HepG2 (cell line): ENCODE data around the gene C19orf44. TPM values are rescaled to one million over a fixed set of nuclear protein-coding genes. Genes with fewer than 3 reads are reported as not detected.

Source experiments
- ATF6 ChIP-seq: sonication (generic); formaldehyde crosslinking; conservative IDR thresholded peaks from 2 replicates; pipeline ENCODE4 v1.4.0; 2020; ENCODE audit warnings: missing genetic modification reagents
- ELF3 ChIP-seq: IDR thresholded peaks from 2 replicates; pipeline ENCODE4 v1.6.1; 2016; ENCODE audit warnings: missing genetic modification reagents, missing compliant biosample characterization
- EZH2 ChIP-seq: conservative IDR thresholded peaks from 2 replicates; pipeline ENCODE4 v1.6.1; 2012; ENCODE audit warnings: mild to moderate bottlenecking, low read depth, low read length, moderate library complexity
- MBNL3 ChIP-seq: fragments of 250-450 bp; sonication (Bioruptor Pico); conservative IDR thresholded peaks from 2 replicates; pipeline ENCODE4 v1.8.0; 2022; ENCODE audit warnings: mild to moderate bottlenecking, inconsistent platforms
- NR2F1 ChIP-seq, 2 experiments: fragments of 450-650 bp in 1 of 2; formaldehyde crosslinking in 1 of 2; IDR thresholded peaks; 2 replicates each; pipeline versions ENCODE4 v1.5.0 to v1.6.1; 2016 to 2020; ENCODE audit warnings: mild to moderate bottlenecking in 1 of 2, missing compliant biosample characterization in 1 of 2, missing genetic modification reagents in 1 of 2, moderate library complexity in 1 of 2
- PAX8 ChIP-seq: sonication (generic); formaldehyde crosslinking; IDR thresholded peaks from 2 replicates; pipeline ENCODE4 v1.8.0; 2022; ENCODE audit warnings: mild to moderate bottlenecking, missing genetic modification reagents, borderline replicate concordance
- PBX2 ChIP-seq: IDR thresholded peaks from 2 replicates; pipeline ENCODE4 v1.6.1; 2016; ENCODE audit warnings: control low read depth
- POLR2G ChIP-seq: fragments of 200-400 bp; formaldehyde crosslinking; IDR thresholded peaks from 2 replicates; pipeline ENCODE4 v1.6.1; 2018; ENCODE audit warnings: mild to moderate bottlenecking, low read depth, low read length, moderate library complexity
- SMARCC2 ChIP-seq: fragments of 450-650 bp; IDR thresholded peaks from 2 replicates; pipeline ENCODE4 v1.6.1; 2017; ENCODE audit warnings: antibody characterized with exemption, mild to moderate bottlenecking
- SPEN ChIP-seq: sonication (generic); formaldehyde crosslinking; IDR thresholded peaks from 2 replicates; pipeline ENCODE4 v1.5.1; 2020; ENCODE audit warnings: low read depth, mild to moderate bottlenecking, missing genetic modification reagents
- STAT5B ChIP-seq: sonication (generic); formaldehyde crosslinking; IDR thresholded peaks from 2 replicates; pipeline ENCODE4 v1.4.0; 2020; ENCODE audit warnings: missing genetic modification reagents
- ZKSCAN8 ChIP-seq: IDR thresholded peaks from 2 replicates; pipeline ENCODE4 v1.6.1; 2016; ENCODE audit warnings: borderline replicate concordance, missing genetic modification reagents, missing compliant biosample characterization
- ZNF160 ChIP-seq: sonication (generic); formaldehyde crosslinking; IDR thresholded peaks from 2 replicates; pipeline ENCODE4 v1.8.0; 2022; ENCODE audit warnings: mild to moderate bottlenecking, inconsistent platforms, missing genetic modification reagents
- ZNF331 ChIP-seq: sonication (generic); formaldehyde crosslinking; IDR thresholded peaks from 2 replicates; pipeline ENCODE4 v1.4.0; 2020; ENCODE audit warnings: missing genetic modification reagents
- ZNF343 ChIP-seq: sonication (generic); formaldehyde crosslinking; IDR thresholded peaks from 2 replicates; pipeline ENCODE4 v1.4.0; 2020; ENCODE audit warnings: mild to moderate bottlenecking, missing genetic modification reagents
- ZNF441 ChIP-seq: sonication (generic); formaldehyde crosslinking; IDR thresholded peaks from 2 replicates; pipeline ENCODE4 v1.7.0; 2021; ENCODE audit warnings: missing genetic modification reagents, borderline replicate concordance
- ZNF577 ChIP-seq: sonication (generic); formaldehyde crosslinking; IDR thresholded peaks from 2 replicates; pipeline ENCODE4 v1.4.0; 2020; ENCODE audit warnings: mild to moderate bottlenecking, low read depth, missing genetic modification reagents, borderline replicate concordance
- ZNF766 ChIP-seq: sonication (generic); formaldehyde crosslinking; IDR thresholded peaks from 2 replicates; pipeline ENCODE4 v1.5.0; 2020; ENCODE audit warnings: missing genetic modification reagents, borderline replicate concordance
- ZNF782 ChIP-seq: sonication (generic); formaldehyde crosslinking; IDR thresholded peaks from 2 replicates; pipeline ENCODE4 v1.4.0; 2020; ENCODE audit warnings: missing genetic modification reagents, mild to moderate bottlenecking, borderline replicate concordance
- ZNF790 ChIP-seq: sonication (generic); formaldehyde crosslinking; IDR thresholded peaks from 2 replicates; pipeline ENCODE4 v1.8.0; 2022; ENCODE audit warnings: missing genetic modification reagents, mild to moderate bottlenecking, borderline replicate concordance
- ZNF792 ChIP-seq: IDR thresholded peaks from 2 replicates; pipeline ENCODE4 v1.6.1; 2016
- ZNF878 ChIP-seq: sonication (generic); formaldehyde crosslinking; IDR thresholded peaks from 2 replicates; pipeline ENCODE4 v1.8.1; 2023; ENCODE audit warnings: mild to moderate bottlenecking, missing genetic modification reagents, moderate library complexity
- ZSCAN22 ChIP-seq: sonication (generic); formaldehyde crosslinking; IDR thresholded peaks from 2 replicates; pipeline ENCODE4 v1.4.0; 2020; ENCODE audit warnings: mild to moderate bottlenecking, missing genetic modification reagents
- ZSCAN30 ChIP-seq: sonication (generic); formaldehyde crosslinking; IDR thresholded peaks from 2 replicates; pipeline ENCODE4 v1.5.0; 2020; ENCODE audit warnings: mild to moderate bottlenecking, missing genetic modification reagents
- polyA plus RNA-seq, 8 experiments: library from polyadenylated mRNA; depleted of rRNA in 3 of 8; stranded (reverse) in 7 of 8; unstranded in 1 of 8; fragments of >200 nt; fragmentation: Illumina TruSeq in 4 of 8; extraction: Trizol in 4 of 8; gene quantifications; 2 replicates each; pipeline versions ENCODE4 v1.2.1 to v1.2.3, GENCODE V29; 2011 to 2016; ENCODE audit warnings: low read depth in 4 of 8, missing spikeins in 1 of 8, mixed read lengths in 1 of 8; ENCODE audit not compliant: insufficient read depth in 1 of 8
- total RNA-seq, 5 experiments: library from RNA; depleted of rRNA; stranded (reverse); fragments of >200 nt; fragmentation: Illumina TruSeq; extraction: Trizol; gene quantifications; 2 replicates each; pipeline ENCODE4 v1.2.3, GENCODE V29; 2016; ENCODE audit warnings: low read depth in 1 of 5
- TF ChIP-seq, protein P1 (sequence below): sonication (generic); formaldehyde crosslinking; IDR thresholded peaks from 2 replicates; pipeline ENCODE4 v1.4.0; 2020; ENCODE audit warnings: mild to moderate bottlenecking, missing genetic modification reagents
- TF ChIP-seq, protein P2 (sequence below): IDR thresholded peaks from 2 replicates; pipeline ENCODE4 v1.6.1; 2016

Gene C19orf44
- total and polyA plus RNA-seq, 2 of the 13 experiments (the other 11 are each of a cell fraction or from before 2014, with no cell fraction given) = 3.2 to 4.3 TPM

DNA sequence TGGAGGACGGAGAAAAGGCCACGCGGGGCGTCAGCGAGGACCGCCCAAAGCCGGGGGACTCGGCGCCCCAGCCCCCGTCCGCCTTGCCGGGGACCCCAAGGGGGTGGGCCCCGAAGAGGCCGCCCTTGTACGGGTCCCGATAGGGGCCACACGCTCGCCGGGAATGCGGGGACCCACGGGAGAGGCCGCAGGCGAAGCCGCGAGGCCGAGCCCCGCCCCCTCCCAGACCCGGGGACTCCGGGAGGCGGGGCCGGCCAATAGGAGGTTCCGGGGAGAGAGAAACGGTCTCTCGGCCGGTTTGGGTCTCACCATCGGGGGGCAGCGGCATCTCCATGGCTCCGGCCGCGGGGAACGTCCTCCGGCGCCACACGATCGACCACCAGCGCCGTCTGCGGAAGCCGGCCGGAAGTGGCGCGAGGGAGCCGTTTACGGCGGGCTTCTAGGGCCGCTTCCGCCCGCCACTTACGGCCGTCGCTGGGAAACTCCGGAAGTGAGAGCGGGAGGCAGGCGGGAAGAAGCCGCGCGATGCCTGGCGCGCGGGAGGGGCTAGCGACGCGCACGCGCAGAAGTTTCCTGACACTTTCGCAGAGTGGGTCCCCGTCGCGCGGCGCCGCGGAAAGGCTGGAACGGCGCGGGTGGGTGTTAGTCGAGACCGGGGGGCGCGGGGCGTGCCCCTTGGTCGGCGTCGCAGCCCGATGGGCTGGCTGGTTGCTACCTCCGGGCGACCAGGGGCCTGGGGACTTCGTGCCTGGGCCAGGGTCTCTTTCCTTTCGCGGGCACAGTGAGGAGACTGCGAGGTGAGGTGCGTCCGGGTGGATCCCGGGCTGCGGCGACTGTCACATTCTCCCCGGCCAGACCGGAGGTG is 46.1 kb downstream of the C19orf44 start, which contains the start of gene CHERP (continued):
- TF ChIP-seq ZNF331 (CRISPR knock-in tag) (peak; percentile 63), ELF3 (CRISPR knock-in tag) (peak; percentile 70), ATF6 (0 out of 2 replicates have a peak, but pooled peaks have one; percentile 28), PBX2 (CRISPR knock-in tag) (no peak), ZKSCAN8 (CRISPR knock-in tag) (0 out of 2 replicates have a peak, but pooled peaks have one; percentile 18), ZNF878 (CRISPR knock-in tag) (peak; percentile 62; the same call in 1 of the 2 replicates), SMARCC2 (no peak), STAT5B (0 out of 2 replicates have a peak, but pooled peaks have one; percentile 12), POLR2G (peak; percentile 89), NR2F1 (CRISPR knock-in tag; IDR thresholded peaks at IDR 0.05) (no peak), ZNF792 (CRISPR knock-in tag) (no peak), ZNF160 (CRISPR knock-in tag) (no peak), ZNF577 (no peak), ZSCAN30 (no peak), PAX8 (CRISPR knock-in tag) (peak; percentile 52; the same call in 1 of the 2 replicates), MBNL3 (CRISPR knock-in tag) (no peak), ZSCAN22 (no peak), ZNF343 (CRISPR knock-in tag) (peak; percentile 64; the same call in 1 of the 2 replicates), SPEN (peak; percentile 75; the same call in 1 of the 2 replicates), ZNF782 (no peak), ZNF790 (CRISPR knock-in tag) (no peak), EZH2 (no peak), ZNF766 (peak; percentile 52; the same call in 1 of the 2 replicates), ZNF441 (CRISPR knock-in tag) (0 out of 2 replicates have a peak, but pooled peaks have one; percentile 22)
- TF ChIP-seq, protein P1, sequence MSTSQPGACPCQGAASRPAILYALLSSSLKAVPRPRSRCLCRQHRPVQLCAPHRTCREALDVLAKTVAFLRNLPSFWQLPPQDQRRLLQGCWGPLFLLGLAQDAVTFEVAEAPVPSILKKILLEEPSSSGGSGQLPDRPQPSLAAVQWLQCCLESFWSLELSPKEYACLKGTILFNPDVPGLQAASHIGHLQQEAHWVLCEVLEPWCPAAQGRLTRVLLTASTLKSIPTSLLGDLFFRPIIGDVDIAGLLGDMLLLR (CRISPR knock-in tag) = peak; percentile 71; the same call in 1 of the 2 replicates
- TF ChIP-seq, protein P2, sequence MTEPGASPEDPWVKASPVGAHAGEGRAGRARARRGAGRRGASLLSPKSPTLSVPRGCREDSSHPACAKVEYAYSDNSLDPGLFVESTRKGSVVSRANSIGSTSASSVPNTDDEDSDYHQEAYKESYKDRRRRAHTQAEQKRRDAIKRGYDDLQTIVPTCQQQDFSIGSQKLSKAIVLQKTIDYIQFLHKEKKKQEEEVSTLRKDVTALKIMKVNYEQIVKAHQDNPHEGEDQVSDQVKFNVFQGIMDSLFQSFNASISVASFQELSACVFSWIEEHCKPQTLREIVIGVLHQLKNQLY (CRISPR knock-in tag) = no peak
